Spleen (tissue), 11 donors: ENCODE data around the gene PFN1. TPM values are rescaled to one million over a fixed set of nuclear protein-coding genes. Genes with fewer than 3 reads are reported as not detected.
"Not testable (repeated sequence)": the region's sequence is repeated elsewhere in the genome, so short reads cannot be mapped to it uniquely, and the experiment has no call there.

Experiments used
- DNase-seq: peaks from one replicate; pipeline ENCODE4 v3.0.0-alpha.2; 2020
- H3K27ac ChIP-seq, 8 donors: fragments of 200-600 bp; sonication (generic) in 7 of 8; 1 replicate in 4 of 8; 2 replicates in 4 of 8; pipeline versions ENCODE4 v1.5.0 to v1.8.0; 2016 to 2021; ENCODE audit warnings: inconsistent platforms in 4 of 8, mild to moderate bottlenecking in 4 of 8, moderate library complexity in 1 of 8
- H3K27me3 ChIP-seq, 7 donors: fragments of 200-600 bp; sonication (generic) in 6 of 7; replicated peaks in 1 of 7; 1 replicate in 4 of 7; 2 replicates in 3 of 7; pipeline versions ENCODE4 v1.5.0 to v1.8.0; 2016 to 2021; ENCODE audit warnings: inconsistent platforms in 3 of 7, mild to moderate bottlenecking in 1 of 7
- H3K36me3 ChIP-seq, 6 donors: fragments of 200-600 bp; sonication (generic) in 5 of 6; 1 replicate in 4 of 6; 2 replicates in 2 of 6; pipeline versions ENCODE4 v1.5.0 to v1.8.0; 2016 to 2021; ENCODE audit warnings: inconsistent platforms in 2 of 6
- H3K4me1 ChIP-seq, 6 donors: fragments of 200-600 bp; sonication (generic) in 5 of 6; 1 replicate in 3 of 6; 2 replicates in 3 of 6; pipeline versions ENCODE4 v1.5.0 to v1.8.0; 2016 to 2021; ENCODE audit warnings: inconsistent platforms in 3 of 6
- H3K4me3 ChIP-seq, 8 donors: fragments of 200-600 bp; sonication (generic) in 7 of 8; 1 replicate in 4 of 8; 2 replicates in 4 of 8; pipeline versions ENCODE4 v1.5.0 to v1.8.0; 2016 to 2021; ENCODE audit warnings: inconsistent platforms in 4 of 8, mild to moderate bottlenecking in 4 of 8, moderate library complexity in 2 of 8
- H3K9me3 ChIP-seq, 8 donors: fragments of 200-600 bp; sonication (generic) in 7 of 8; 1 replicate in 4 of 8; 2 replicates in 4 of 8; pipeline versions ENCODE4 v1.5.0 to v1.8.0; 2016 to 2021; ENCODE audit warnings: inconsistent platforms in 4 of 8
- CTCF ChIP-seq, 11 experiments: fragments of 200-600 bp in 7 of 11; fragments of 450-650 bp in 4 of 11; sonication (generic) in 4 of 11; IDR thresholded peaks in 8 of 11; conservative IDR thresholded peaks in 3 of 11; 1 replicate in 7 of 11; 2 replicates in 4 of 11; pipeline versions ENCODE4 v1.4.0 to v1.8.0; 2016 to 2021; ENCODE audit warnings: antibody characterized with exemption in 11 of 11, inconsistent platforms in 4 of 11, mild to moderate bottlenecking in 1 of 11
- POLR2A ChIP-seq, 3 donors: fragments of 450-650 bp; IDR thresholded peaks; one replicate each; pipeline ENCODE4 v1.5.1; 2017; ENCODE audit warnings: antibody characterized with exemption in 3 of 3, mild to moderate bottlenecking in 1 of 3
- POLR2AphosphoS5 ChIP-seq, 3 donors: sonication (generic); formaldehyde crosslinking; IDR thresholded peaks; one replicate each; pipeline ENCODE4 v1.5.1; 2017; ENCODE audit warnings: antibody characterized with exemption in 3 of 3
- WGBS, 5 donors: extraction: QIAGEN DNeasy Blood & Tissue Kit in 3 of 5; methylation state at CpG; one replicate each; pipeline versions ENCODE4 v1.1.5 to v1.1.7; 2013 to 2018; 5-methylcytosine and 5-hydroxymethylcytosine counted together
- intact Hi-C: fragments of 100-400 bp; cut with DNase I; formaldehyde crosslinking; loops from one replicate; pipeline ENCODE4 v1.15.0; 2023; ENCODE audit warnings: low total_unique reads
- polyA plus RNA-seq, 3 donors: library from polyadenylated mRNA; stranded (reverse); fragments of 200-250 nt; gene quantifications; one replicate each; pipeline ENCODE4 v1.2.1, GENCODE V29; 2013
- total RNA-seq, 7 donors: library from RNA; depleted of rRNA in 3 of 7; stranded (reverse); fragments of >200 nt in 3 of 7; fragmentation: NEBNext Ultra II Directional in 4 of 7; extraction: Animal tissue kit (Norgen Biotek cat#: 25700) in 4 of 7; gene quantifications; one replicate each; pipeline versions ENCODE4 v1.1.0 to v1.2.1, GENCODE V29; 2016 to 2021
- donor health status: healthy with polysubstance abuse.
- donor health status: DM: no; HTN: no; CAD: no; lungs with moderate emphysema.
- donor health status: DM: no; HTN: no; CAD: no.
- donor health status: Bipolar disorder and iron deficiency.
- donor health status: healthy.
- donor health status: DM: no; HTN: no; CAD: no.
- donor health status: DM: yes; HTN: yes; CAD: no.

Gene PFN1
- total and polyA plus RNA-seq, 10 donors: 605 to 1,090 (median 843) TPM

- intact Hi-C loops: loop anchor here (5.0 kb wide), 2 partner anchors 78 to 153 kb away; partner anchors contain the start of gene CAMTA2
- peak; percentile 94 for DNase-seq
- Histone ChIP-seq H3K4me1 (peaks cover 0 to 18% (median 10%) of the 10 kb centered on the region in 6 donors), H3K4me3 (no peak overlapping the region), H3K27me3 (peaks cover 0 to 4% (median 0%) of the 10 kb centered on the region in 7 donors), H3K36me3 (no peaks in the 10 kb centered on the region), H3K9me3 (no peaks in the 10 kb centered on the region), H3K27ac (peak overlapping the region in 5 of 8 donors; percentile 28 to 68 (median 61))
- WGBS, 5 donors: 14 to 27% (median 23%) methylated on average over 11 to 20 of the region's 20 CpGs
- TF ChIP-seq POLR2A (IDR thresholded peaks at IDR 0.05) (no peak), POLR2AphosphoS5 (IDR thresholded peaks at IDR 0.05) (peak; percentile 77 to 84 (median 82)), CTCF (IDR thresholded peaks at IDR 0.05 in 8 of 11, conservative IDR thresholded peaks at IDR 0.05 in 3 of 11) (peak; percentile 76 to 95 (median 88))
Observed at GRCh38 chr17:4908711-4909496, 39.4 kb downstream of the PFN1 start.

- no peak for DNase-seq
- Histone ChIP-seq H3K9me3 (no peaks in the 10 kb centered on the region), H3K36me3 (no peaks in the 10 kb centered on the region), H3K4me1 (peaks cover 3 to 24% (median 14%) of the 10 kb centered on the region in 6 donors), H3K27ac (peak overlapping the region in 5 of 8 donors; percentile 23 to 68 (median 43)), H3K4me3 (no peak overlapping the region), H3K27me3 (peaks cover 0 to 6% (median 0%) of the 10 kb centered on the region in 7 donors)
- TF ChIP-seq POLR2A (IDR thresholded peaks at IDR 0.05): no peak
- no peak for TF ChIP-seq CTCF (IDR thresholded peaks at IDR 0.05 in 8 of 11, conservative IDR thresholded peaks at IDR 0.05 in 3 of 11)
- no peak for TF ChIP-seq POLR2AphosphoS5 (IDR thresholded peaks at IDR 0.05)
- 50 to 70% (median 53%) methylated on average over 9 to 10 of the region's 10 CpGs for WGBS, 5 donors
- intact Hi-C loops: loop anchor here (5.0 kb wide), 2 partner anchors 79 to 154 kb away; partner anchors contain the start of gene CAMTA2
Observed at GRCh38 chr17:4908301-4908700, 40.0 kb downstream of the PFN1 start.

- H3K9me3 ChIP-seq: not testable (repeated sequence)
- intact Hi-C loops: loop anchor here (5.0 kb wide), 2 partner anchors 81 to 156 kb away; partner anchors contain the start of gene CAMTA2
Observed at GRCh38 chr17:4906642-4907041, 41.7 kb downstream of the PFN1 start.

GRCh38 chr17:4903051-4903818 is 45.1 kb downstream of the PFN1 start, which contains the start of gene CHRNE:
Gene CHRNE (minus strand): TSS chr17:4903098. CDS start chr17:4903063, 35 bp downstream.
- 7 to 10% (median 9%) methylated on average over 8 to 10 of the region's 10 CpGs for WGBS, 5 donors
- Histone ChIP-seq H3K27ac (peak within 1 kb of the TSS in 7 of 8 donors; percentile 47 to 79 (median 74)), H3K4me1 (peaks cover 34 to 60% (median 51%) of the 10 kb centered on the region in 6 donors), H3K4me3 (peak within 1 kb of the TSS in 3 of 8 donors; percentile 56 to 81 (median 59)), H3K36me3 (no peaks in the 10 kb centered on the region), H3K9me3 (no peaks in the 10 kb centered on the region), H3K27me3 (peaks cover 0 to 43% (median 0%) of the 10 kb centered on the region in 7 donors)
- DNase-seq: peak; percentile 82
- TF ChIP-seq CTCF (IDR thresholded peaks at IDR 0.05 in 8 of 11, conservative IDR thresholded peaks at IDR 0.05 in 3 of 11) (peak; percentile 64 to 92 (median 83)), POLR2AphosphoS5 (IDR thresholded peaks at IDR 0.05) (no peak)
- intact Hi-C loops: no loop called here

More at GRCh38 chr17:4906642-4907041, 41.7 kb downstream of the PFN1 start:
- H3K4me3 ChIP-seq, DNase-seq, H3K27ac ChIP-seq, H3K36me3 ChIP-seq, H3K27me3 ChIP-seq: not testable (repeated sequence)
- H3K4me1 ChIP-seq: peaks cover 13 to 40% (median 29%) of the 10 kb centered on the region in 6 donors
